LNCaP clone FGC (cell line): ENCODE results near the gene ESYT2.

Experiments used
- DNase-seq: peaks from one replicate; pipeline ENCODE4 v3.0.0-alpha.2; 2011; ENCODE audit warnings: low read depth
- H3K4me3 ChIP-seq: 2 replicates; pipeline ENCODE4 v1.5.1; 2011; ENCODE audit warnings: mild to moderate bottlenecking, low read depth, low read length, control low read depth
- TF ChIP-seq, protein P1 (sequence below): IDR thresholded peaks from 2 replicates; pipeline ENCODE4 v1.5.1; 2012; ENCODE audit warnings: mild to moderate bottlenecking; ENCODE audit not compliant: control insufficient read depth, insufficient read depth; ENCODE audit errors: extremely low read depth

Gene ESYT2

DNA sequence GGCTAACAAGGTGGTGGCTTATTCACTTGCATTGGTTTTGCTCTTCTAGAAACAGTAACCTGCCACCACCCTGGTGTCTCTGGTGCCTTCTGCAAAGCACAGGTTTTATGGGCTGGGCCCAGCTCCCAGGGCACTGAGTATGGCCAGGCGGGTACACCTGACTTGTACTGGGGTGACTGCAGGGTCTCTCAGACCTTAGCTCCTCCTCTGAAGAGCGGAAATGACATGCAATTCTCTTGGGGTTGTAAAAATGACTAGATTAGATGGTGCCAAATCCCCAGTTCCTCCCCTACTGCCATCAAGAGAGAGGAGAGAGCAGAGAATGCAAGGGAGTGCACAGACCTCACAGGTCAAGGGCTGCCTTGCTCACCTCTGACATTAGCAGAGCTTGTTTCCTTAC is 14.7 kb downstream of the ESYT2 start:
- DNase-seq = no peak
- TF ChIP-seq, protein P1, sequence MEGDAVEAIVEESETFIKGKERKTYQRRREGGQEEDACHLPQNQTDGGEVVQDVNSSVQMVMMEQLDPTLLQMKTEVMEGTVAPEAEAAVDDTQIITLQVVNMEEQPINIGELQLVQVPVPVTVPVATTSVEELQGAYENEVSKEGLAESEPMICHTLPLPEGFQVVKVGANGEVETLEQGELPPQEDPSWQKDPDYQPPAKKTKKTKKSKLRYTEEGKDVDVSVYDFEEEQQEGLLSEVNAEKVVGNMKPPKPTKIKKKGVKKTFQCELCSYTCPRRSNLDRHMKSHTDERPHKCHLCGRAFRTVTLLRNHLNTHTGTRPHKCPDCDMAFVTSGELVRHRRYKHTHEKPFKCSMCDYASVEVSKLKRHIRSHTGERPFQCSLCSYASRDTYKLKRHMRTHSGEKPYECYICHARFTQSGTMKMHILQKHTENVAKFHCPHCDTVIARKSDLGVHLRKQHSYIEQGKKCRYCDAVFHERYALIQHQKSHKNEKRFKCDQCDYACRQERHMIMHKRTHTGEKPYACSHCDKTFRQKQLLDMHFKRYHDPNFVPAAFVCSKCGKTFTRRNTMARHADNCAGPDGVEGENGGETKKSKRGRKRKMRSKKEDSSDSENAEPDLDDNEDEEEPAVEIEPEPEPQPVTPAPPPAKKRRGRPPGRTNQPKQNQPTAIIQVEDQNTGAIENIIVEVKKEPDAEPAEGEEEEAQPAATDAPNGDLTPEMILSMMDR = no peak
- no peak overlapping the region for H3K4me3 ChIP-seq

DNA sequence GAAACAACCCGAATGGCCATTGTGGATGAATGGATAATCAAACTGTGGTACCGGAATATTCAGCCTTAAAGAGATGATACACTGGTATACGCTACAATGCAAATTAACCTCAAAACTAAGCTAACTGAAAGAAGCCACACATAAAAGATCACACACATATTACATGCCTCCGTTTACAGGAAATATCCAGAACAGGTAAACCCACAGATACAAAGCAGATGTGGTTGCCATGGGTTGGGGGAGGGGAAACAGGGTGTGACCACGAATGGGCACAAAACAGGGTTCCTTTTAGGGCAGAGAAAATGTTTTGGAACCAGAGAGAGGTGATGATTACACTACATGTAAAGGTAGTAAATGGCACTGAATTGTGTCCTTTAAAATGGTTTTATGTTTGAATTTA is 16.6 kb downstream of the ESYT2 start:
- TF ChIP-seq, protein P1 = no peak
- no peak for DNase-seq
- H3K4me3 ChIP-seq = no peak overlapping the region

DNA sequence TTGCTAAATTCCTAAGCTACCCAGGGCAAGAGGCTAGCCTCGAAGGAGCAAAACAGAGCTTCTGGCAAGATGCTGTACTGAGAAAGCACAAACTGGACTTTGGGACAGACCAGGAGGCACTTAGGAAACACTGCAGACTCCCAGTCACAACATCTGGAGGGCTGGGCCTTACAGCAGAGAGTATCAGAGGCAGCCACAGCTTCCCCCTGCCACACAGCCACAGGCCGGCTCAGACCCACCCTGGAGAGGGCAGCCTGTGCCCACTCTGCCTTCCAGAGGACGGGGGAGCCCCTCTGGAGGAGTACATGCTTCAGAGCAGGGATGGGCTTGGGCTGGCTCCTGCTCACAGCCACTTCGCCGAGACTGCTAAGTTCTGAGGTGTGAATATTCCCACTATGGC is 17.4 kb downstream of the ESYT2 start:
- no peak for DNase-seq
- TF ChIP-seq, protein P1 = no peak
- H3K4me3 ChIP-seq = no peak overlapping the region

DNA sequence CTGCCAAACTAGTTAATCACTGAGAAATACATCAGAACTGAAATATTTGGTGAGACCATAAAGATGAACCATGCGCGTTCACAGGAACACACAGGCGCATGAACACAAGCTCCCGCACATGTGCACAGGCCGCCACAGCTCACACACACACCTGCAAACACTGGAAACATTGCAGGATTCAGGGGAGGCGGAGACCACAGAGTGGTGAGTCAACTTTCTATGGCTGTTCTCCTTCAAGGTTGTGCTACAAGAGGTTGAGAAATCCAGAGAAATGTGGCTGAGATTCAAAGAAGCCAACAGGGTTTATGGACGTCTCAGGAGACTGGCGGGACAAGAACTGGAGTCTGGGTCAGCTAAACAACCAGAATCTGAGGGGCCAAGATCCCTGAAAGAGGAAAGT is 17.8 kb downstream of the ESYT2 start:
- no peak for DNase-seq
- H3K4me3 ChIP-seq = no peak overlapping the region
- TF ChIP-seq, protein P1 = no peak

DNA sequence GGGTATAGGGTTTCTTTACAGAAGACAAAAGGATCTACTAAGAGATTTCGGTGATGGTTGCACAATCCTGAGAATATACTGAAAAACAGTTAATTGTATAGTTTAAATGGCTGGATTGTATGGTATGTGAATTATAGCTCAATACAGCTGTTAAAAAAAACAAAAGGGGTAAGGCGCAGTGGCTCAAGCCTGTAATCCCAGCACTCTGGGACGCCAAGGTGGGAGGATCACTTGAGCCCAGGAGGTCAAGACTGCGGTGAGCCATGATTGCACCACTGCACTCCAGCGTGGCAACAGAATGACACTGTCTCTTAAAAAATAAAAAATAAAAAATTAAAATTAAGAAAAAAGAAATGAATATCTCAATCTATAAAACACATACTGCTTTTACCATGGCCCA is 18.5 kb downstream of the ESYT2 start:
- TF ChIP-seq, protein P1 = no peak
- H3K4me3 ChIP-seq = no peak overlapping the region
- no peak for DNase-seq

DNA sequence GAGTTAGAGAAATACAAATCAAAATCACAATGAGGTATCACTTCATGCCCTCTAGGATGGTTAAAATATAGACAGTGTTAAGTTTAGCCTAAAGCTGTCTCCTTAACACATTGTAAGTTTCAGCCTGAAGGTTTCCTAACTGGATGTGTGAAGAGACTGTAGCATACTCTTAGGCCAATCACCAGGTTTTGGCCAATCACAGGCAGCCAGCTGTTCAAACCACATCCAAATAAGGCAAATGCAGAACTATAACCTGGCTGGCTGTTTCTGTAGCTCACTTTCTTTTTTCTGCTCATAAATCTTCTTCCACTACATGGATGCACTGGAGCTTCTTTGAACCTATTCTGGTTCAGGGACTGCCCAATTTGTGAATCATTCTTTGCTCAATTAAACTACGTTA is 19.7 kb downstream of the ESYT2 start:
- TF ChIP-seq, protein P1 = no peak
- H3K4me3 ChIP-seq = no peak overlapping the region
- no peak for DNase-seq

DNA sequence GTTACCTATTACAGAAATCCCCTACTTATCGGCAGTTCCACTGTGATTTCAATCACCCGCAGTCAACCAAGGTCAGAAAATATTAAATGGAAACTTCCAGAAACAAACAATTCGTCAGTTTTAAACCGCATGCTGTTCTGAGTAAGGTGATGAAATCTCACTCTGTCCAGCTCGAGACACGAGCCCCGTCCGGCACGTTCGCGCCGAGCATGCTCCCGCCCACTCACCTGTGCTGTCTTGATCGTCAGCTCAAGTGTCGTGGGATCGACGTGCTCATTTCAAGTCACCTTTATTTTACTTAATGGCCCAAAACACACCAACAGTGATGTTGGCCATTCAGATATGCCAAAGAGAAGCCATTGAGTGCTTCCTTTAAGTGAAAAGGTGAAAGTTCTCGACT is 21.2 kb downstream of the ESYT2 start:
- H3K4me3 ChIP-seq = no peak overlapping the region
- TF ChIP-seq, protein P1 = no peak
- no peak for DNase-seq
